K562 (cell line): ENCODE measurements around the gene TMEM86B. TPM values are rescaled to one million over a fixed set of nuclear protein-coding genes. Genes with fewer than 3 reads are reported as not detected.

Source experiments
- CCNT2 ChIP-seq: IDR thresholded peaks from 2 replicates; pipeline ENCODE4 v1.6.1; 2011; ENCODE audit warnings: borderline replicate concordance, low read depth, mild to moderate bottlenecking, moderate library complexity, mixed read lengths, low read length; ENCODE audit not compliant: insufficient read length; ENCODE audit errors: extremely low read depth
- CHD4 ChIP-seq: fragments of 200-600 bp; sonication (generic); IDR thresholded peaks from 3 replicates; pipeline ENCODE4 v1.6.1; 2012; ENCODE audit warnings: low read depth, mild to moderate bottlenecking, mixed read lengths, low read length, inconsistent platforms; ENCODE audit not compliant: insufficient read depth, insufficient replicate concordance, poor library complexity, severe bottlenecking
- CREB1 ChIP-seq, 2 experiments: sonication (generic) in 1 of 2; formaldehyde crosslinking in 1 of 2; IDR thresholded peaks; 2 replicates each; pipeline versions ENCODE4 v1.6.1 to v1.8.0; 2012 to 2022; ENCODE audit warnings: inconsistent platforms in 1 of 2, mild to moderate bottlenecking in 1 of 2, missing genetic modification reagents in 1 of 2, moderate library complexity in 1 of 2
- ETS2 ChIP-seq: IDR thresholded peaks from 2 replicates; pipeline ENCODE4 v1.6.1; 2016; ENCODE audit warnings: borderline replicate concordance, missing genetic modification characterization, mild to moderate bottlenecking, moderate library complexity, missing compliant biosample characterization; ENCODE audit not compliant: poor library complexity, severe bottlenecking
- HNRNPH1 ChIP-seq: fragments of 200-400 bp; formaldehyde crosslinking; optimal IDR thresholded peaks from 2 replicates; pipeline ENCODE3; 2017; ENCODE audit warnings: low read depth, mild to moderate bottlenecking, low read length, moderate library complexity
- ILF3 ChIP-seq: fragments of 450-650 bp; IDR thresholded peaks from 2 replicates; pipeline ENCODE4 v1.6.1; 2018; ENCODE audit warnings: antibody characterized with exemption, mild to moderate bottlenecking, moderate library complexity, borderline replicate concordance
- MTA2 ChIP-seq: fragments of 450-650 bp; IDR thresholded peaks from 2 replicates; pipeline ENCODE4 v1.6.1; 2016; ENCODE audit warnings: low read depth
- NFXL1 ChIP-seq: fragments of 450-650 bp; formaldehyde crosslinking; IDR thresholded peaks from 2 replicates; pipeline ENCODE4 v1.4.0; 2021; ENCODE audit warnings: mild to moderate bottlenecking
- SPI1 ChIP-seq: IDR thresholded peaks from 2 replicates; pipeline ENCODE4 v1.6.1; 2011; ENCODE audit warnings: low read depth, low read length, control low read depth, borderline replicate concordance
- YY1 ChIP-seq, 3 experiments: IDR thresholded peaks; 2 replicates each; pipeline ENCODE4 v1.6.1; 2011; ENCODE audit warnings: low read length in 2 of 3, mild to moderate bottlenecking in 2 of 3, moderate library complexity in 2 of 3, borderline replicate concordance in 1 of 3, control low read depth in 1 of 3, low read depth in 1 of 3; ENCODE audit not compliant: insufficient read depth in 3 of 3, insufficient replicate concordance in 2 of 3, control insufficient read depth in 1 of 3, insufficient read length in 1 of 3; ENCODE audit errors: extremely low read depth in 1 of 3
- ZNF79 ChIP-seq: fragments of 250-450 bp; sonication (Bioruptor Pico); IDR thresholded peaks from 2 replicates; pipeline ENCODE4 v1.4.0; 2020; ENCODE audit warnings: low read depth, mild to moderate bottlenecking, moderate library complexity
- ZSCAN32 ChIP-seq: fragments of 450-650 bp; formaldehyde crosslinking; IDR thresholded peaks from 2 replicates; pipeline ENCODE4 v1.4.0; 2020; ENCODE audit warnings: mild to moderate bottlenecking, moderate library complexity
- polyA plus RNA-seq, 8 experiments: library from polyadenylated mRNA; depleted of rRNA in 4 of 8; stranded (reverse) in 5 of 8; unstranded in 3 of 8; fragments of >200 nt; fragmentation: Nextera tagmentation in 2 of 8; fragmentation: Illumina TruSeq in 1 of 8; extraction: Ambion mirVana in 2 of 8; extraction: Trizol in 1 of 8; gene quantifications; 2 replicates each; pipeline versions ENCODE4 v1.2.1 to v1.2.3, GENCODE V29; 2011 to 2014; ENCODE audit warnings: inconsistent platforms in 1 of 8, missing spikeins in 1 of 8
- total RNA-seq, 7 experiments: library from RNA; depleted of rRNA in 6 of 7; stranded (reverse); fragments of >200 nt in 6 of 7; fragmentation: Illumina TruSeq in 2 of 7; extraction: Trizol in 2 of 7; gene quantifications; 2 replicates each; pipeline versions ENCODE4 v1.2.1 to v1.2.3, GENCODE V29; 2011 to 2021; ENCODE audit warnings: low replicate concordance in 1 of 7
- TF ChIP-seq, protein P1 (sequence below): fragments of 450-650 bp; IDR thresholded peaks from 2 replicates; pipeline ENCODE4 v1.6.1; 2018; ENCODE audit warnings: mild to moderate bottlenecking, low read depth; ENCODE audit not compliant: partially characterized antibody
- TF ChIP-seq, protein P2 (sequence below): fragments of 450-650 bp; IDR thresholded peaks from 2 replicates; pipeline ENCODE4 v1.6.1; 2016; ENCODE audit warnings: antibody characterized with exemption
- TF ChIP-seq, protein P3 (sequence below): sonication (generic); formaldehyde crosslinking; IDR thresholded peaks from 2 replicates; pipeline ENCODE4 v1.8.0; 2022; ENCODE audit warnings: mild to moderate bottlenecking, missing genetic modification reagents
- TF ChIP-seq, protein P4 (sequence below): IDR thresholded peaks from 2 replicates; pipeline ENCODE4 v1.6.1; 2012; ENCODE audit warnings: low read depth, low read length, improper control_type of control experiment, borderline replicate concordance
- TF ChIP-seq, protein P5 (sequence below): sonication (generic); formaldehyde crosslinking; IDR thresholded peaks from 2 replicates; pipeline ENCODE4 v1.5.0; 2020; ENCODE audit warnings: missing genetic modification reagents

The TMEM86B gene
- total and polyA plus RNA-seq, 9 of the 15 experiments (the other 6 are each of a cell fraction or from before 2014, with no cell fraction given), result 0.28 to 7.9 (median 2.1) TPM

DNA sequence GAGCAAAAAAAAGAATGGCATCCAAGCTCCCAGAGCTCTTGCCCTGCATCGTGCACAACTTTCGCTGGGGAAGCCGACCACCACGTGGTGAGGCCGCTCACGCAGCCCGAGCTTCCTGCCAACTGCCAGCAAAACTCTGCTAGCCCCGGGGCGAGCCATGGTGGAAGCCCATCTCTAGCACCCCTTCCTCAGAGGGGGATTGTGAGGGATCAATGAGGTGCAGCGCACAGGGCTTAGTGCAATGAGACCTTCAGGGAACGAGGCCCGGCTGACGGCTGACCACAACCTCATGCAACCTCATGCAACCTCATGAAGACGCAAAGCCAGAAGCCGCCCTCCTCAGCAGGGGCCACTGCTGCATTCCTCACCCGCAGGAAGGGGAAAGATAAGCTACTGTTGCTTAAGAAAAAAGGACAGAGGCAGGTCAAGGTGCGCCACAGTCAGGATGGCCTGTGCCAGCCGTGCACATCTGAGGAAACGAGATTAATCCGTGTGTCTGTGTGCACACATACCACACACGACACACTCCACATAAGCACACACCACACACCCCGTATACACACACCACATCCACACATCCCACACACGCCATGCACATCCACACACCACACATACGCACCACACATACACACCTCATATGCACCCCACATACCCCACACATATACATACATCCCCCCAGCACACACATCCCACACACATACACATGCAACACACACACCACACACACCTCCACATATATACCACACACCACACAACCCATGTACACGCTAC is 41.8 kb upstream of the TMEM86B start (continued):
- TF ChIP-seq, protein P1, sequence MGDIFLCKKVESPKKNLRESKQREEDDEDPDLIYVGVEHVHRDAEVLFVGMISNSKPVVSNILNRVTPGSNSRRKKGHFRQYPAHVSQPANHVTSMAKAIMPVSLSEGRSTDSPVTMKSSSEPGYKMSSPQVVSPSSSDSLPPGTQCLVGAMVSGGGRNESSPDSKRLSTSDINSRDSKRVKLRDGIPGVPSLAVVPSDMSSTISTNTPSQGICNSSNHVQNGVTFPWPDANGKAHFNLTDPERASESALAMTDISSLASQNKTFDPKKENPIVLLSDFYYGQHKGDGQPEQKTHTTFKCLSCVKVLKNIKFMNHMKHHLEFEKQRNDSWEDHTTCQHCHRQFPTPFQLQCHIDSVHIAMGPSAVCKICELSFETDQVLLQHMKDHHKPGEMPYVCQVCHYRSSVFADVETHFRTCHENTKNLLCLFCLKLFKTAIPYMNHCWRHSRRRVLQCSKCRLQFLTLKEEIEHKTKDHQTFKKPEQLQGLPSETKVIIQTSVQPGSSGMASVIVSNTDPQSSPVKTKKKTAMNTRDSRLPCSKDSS, result no peak
- TF ChIP-seq YY1 (IDR thresholded peaks at IDR 0.05; ENCODE audit: borderline replicate concordance in 1 of 3, control insufficient read depth in 1 of 3, extremely low read depth in 1 of 3, insufficient read depth in 3 of 3, insufficient read length in 1 of 3, insufficient replicate concordance in 2 of 3, low read depth in 1 of 3, low read length in 2 of 3), result no peak
- TF ChIP-seq CREB1 (IDR thresholded peaks at IDR 0.05), result no peak; the same call in 1 of the 2 replicates
- no peak for TF ChIP-seq CREB1 (CRISPR knock-in tag; IDR thresholded peaks at IDR 0.05)
- peak; percentile 49; the same call in 1 of the 2 replicates for TF ChIP-seq ZSCAN32 (CRISPR knock-in tag)
- TF ChIP-seq NFXL1 (CRISPR knock-in tag), result no peak
- TF ChIP-seq, protein P2, sequence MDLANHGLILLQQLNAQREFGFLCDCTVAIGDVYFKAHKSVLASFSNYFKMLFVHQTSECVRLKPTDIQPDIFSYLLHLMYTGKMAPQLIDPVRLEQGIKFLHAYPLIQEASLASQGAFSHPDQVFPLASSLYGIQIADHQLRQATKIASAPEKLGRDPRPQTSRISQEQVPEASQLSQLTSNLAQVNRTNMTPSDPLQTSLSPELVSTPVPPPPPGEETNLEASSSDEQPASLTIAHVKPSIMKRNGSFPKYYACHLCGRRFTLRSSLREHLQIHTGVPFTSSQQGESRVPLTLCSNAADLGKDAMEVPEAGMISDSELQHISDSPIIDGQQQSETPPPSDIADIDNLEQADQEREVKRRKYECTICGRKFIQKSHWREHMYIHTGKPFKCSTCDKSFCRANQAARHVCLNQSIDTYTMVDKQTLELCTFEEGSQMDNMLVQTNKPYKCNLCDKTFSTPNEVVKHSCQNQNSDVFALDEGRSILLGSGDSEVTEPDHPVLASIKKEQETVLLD, result no peak
- TF ChIP-seq, protein P3, sequence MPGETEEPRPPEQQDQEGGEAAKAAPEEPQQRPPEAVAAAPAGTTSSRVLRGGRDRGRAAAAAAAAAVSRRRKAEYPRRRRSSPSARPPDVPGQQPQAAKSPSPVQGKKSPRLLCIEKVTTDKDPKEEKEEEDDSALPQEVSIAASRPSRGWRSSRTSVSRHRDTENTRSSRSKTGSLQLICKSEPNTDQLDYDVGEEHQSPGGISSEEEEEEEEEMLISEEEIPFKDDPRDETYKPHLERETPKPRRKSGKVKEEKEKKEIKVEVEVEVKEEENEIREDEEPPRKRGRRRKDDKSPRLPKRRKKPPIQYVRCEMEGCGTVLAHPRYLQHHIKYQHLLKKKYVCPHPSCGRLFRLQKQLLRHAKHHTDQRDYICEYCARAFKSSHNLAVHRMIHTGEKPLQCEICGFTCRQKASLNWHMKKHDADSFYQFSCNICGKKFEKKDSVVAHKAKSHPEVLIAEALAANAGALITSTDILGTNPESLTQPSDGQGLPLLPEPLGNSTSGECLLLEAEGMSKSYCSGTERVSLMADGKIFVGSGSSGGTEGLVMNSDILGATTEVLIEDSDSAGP, result no peak
- no peak for TF ChIP-seq MTA2
- TF ChIP-seq ZNF79 (CRISPR knock-in tag), result no peak
- no peak for TF ChIP-seq CCNT2
- no peak for TF ChIP-seq CHD4
- TF ChIP-seq, protein P4, sequence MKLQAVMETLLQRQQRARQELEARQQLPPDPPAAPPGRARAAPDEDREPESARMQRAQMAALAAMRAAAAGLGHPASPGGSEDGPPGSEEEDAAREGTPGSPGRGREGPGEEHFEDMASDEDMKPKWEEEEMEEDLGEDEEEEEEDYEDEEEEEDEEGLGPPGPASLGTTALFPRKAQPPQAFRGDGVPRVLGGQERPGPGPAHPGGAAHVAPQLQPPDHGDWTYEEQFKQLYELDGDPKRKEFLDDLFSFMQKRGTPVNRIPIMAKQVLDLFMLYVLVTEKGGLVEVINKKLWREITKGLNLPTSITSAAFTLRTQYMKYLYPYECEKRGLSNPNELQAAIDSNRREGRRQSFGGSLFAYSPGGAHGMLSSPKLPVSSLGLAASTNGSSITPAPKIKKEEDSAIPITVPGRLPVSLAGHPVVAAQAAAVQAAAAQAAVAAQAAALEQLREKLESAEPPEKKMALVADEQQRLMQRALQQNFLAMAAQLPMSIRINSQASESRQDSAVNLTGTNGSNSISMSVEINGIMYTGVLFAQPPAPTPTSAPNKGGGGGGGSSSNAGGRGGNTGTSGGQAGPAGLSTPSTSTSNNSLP, result no peak
- TF ChIP-seq, protein P5, sequence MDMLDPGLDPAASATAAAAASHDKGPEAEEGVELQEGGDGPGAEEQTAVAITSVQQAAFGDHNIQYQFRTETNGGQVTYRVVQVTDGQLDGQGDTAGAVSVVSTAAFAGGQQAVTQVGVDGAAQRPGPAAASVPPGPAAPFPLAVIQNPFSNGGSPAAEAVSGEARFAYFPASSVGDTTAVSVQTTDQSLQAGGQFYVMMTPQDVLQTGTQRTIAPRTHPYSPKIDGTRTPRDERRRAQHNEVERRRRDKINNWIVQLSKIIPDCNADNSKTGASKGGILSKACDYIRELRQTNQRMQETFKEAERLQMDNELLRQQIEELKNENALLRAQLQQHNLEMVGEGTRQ (CRISPR knock-in tag), result no peak
- TF ChIP-seq ILF3, result no peak
- TF ChIP-seq HNRNPH1, result no peak
- no peak for TF ChIP-seq SPI1
- no peak for TF ChIP-seq ETS2 (tag)
